Peyer's patch (tissue), 4 donors: ENCODE data around the gene PDE4D.

Experiments used
- POLR2A ChIP-seq, 2 donors: fragments of 450-650 bp; IDR thresholded peaks; one replicate each; pipeline ENCODE4 v1.5.1; 2017; ENCODE audit warnings: antibody characterized with exemption in 2 of 2, mild to moderate bottlenecking in 2 of 2, moderate library complexity in 2 of 2
- TF ChIP-seq, protein P1 (sequence below), 6 experiments: fragments of 450-650 bp in 4 of 6; fragments of 200-600 bp in 2 of 6; sonication (generic) in 1 of 6; IDR thresholded peaks; one replicate each; pipeline ENCODE4 v1.5.1; 2017 to 2019; ENCODE audit warnings: antibody characterized with exemption in 6 of 6, mild to moderate bottlenecking in 3 of 6, moderate library complexity in 1 of 6

DNA sequence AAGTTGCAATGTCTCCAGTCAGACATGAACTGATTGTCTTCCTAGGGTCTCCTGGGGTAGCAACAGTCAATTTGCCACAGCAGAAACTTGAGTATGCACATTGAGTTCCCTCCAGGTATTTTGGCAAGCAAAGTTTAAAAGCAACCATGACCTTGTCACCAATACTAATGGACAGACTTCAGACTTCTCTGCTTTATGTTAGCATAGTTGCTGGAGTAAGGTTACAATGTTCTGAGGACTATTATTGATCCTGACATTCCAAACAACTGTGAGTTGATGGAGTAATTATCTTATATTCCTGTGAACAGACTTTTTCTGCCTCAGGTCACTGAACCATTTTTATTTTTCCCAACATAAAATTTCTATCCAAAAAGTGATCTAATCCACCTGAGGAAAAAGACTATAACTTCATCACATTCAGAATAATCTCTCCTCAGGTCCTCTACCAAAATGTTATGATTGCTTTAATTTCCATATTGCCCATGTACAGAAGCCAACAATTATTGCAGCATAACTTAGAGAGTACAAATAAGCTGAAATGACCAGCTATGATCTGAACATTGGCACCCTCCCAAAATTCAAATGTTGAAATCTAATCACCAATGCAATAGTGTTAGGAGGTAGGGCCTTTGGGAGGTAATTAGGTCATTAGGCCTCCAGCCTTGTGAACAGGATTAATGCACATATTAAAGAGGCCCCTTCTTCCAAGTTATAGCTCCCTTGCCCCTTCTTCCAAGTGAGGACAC, 228.3 kb downstream of the PDE4D start:
- TF ChIP-seq, protein P1, sequence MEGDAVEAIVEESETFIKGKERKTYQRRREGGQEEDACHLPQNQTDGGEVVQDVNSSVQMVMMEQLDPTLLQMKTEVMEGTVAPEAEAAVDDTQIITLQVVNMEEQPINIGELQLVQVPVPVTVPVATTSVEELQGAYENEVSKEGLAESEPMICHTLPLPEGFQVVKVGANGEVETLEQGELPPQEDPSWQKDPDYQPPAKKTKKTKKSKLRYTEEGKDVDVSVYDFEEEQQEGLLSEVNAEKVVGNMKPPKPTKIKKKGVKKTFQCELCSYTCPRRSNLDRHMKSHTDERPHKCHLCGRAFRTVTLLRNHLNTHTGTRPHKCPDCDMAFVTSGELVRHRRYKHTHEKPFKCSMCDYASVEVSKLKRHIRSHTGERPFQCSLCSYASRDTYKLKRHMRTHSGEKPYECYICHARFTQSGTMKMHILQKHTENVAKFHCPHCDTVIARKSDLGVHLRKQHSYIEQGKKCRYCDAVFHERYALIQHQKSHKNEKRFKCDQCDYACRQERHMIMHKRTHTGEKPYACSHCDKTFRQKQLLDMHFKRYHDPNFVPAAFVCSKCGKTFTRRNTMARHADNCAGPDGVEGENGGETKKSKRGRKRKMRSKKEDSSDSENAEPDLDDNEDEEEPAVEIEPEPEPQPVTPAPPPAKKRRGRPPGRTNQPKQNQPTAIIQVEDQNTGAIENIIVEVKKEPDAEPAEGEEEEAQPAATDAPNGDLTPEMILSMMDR (IDR thresholded peaks at IDR 0.05): no peak
- no peak for TF ChIP-seq POLR2A (IDR thresholded peaks at IDR 0.05)
